HG03558 (cell line): ENCODE data around the gene FRG2C.
"Not testable (repeated sequence)": the region's sequence is repeated elsewhere in the genome, so short reads cannot be mapped to it uniquely, and the experiment has no call there.

ENCODE experiments used
- ATAC-seq: cut with Tn5 transposase; IDR thresholded peaks from one replicate; pipeline ENCODE4 v1.9.1; 2021; ENCODE audit warnings: moderate number of reproducible peaks; ENCODE audit not compliant: unreplicated experiment; ENCODE audit errors: extremely low read depth

FRG2C gene

GRCh38 chr3:75668759-75669347, 4.7 kb downstream of the FRG2C start:
- not testable (repeated sequence) for ATAC-seq

- not testable (repeated sequence) for ATAC-seq
Observed at GRCh38 chr3:75669348-75670297, 5.5 kb downstream of the FRG2C start.

- not testable (repeated sequence) for ATAC-seq
Observed at GRCh38 chr3:75670298-75671286, 6.5 kb downstream of the FRG2C start.

GRCh38 chr3:75671287-75672139, 7.4 kb downstream of the FRG2C start:
- ATAC-seq: not testable (repeated sequence)

- not testable (repeated sequence) for ATAC-seq
Observed at GRCh38 chr3:75672140-75672775, 8.1 kb downstream of the FRG2C start.

- ATAC-seq: not testable (repeated sequence)
Observed at GRCh38 chr3:75683965-75684364, 19.8 kb downstream of the FRG2C start.

- ATAC-seq: no peak
Observed at GRCh38 chr3:75687323-75687722, 23.2 kb downstream of the FRG2C start.

- no peak for ATAC-seq
Observed at GRCh38 chr3:75692061-75692460, 27.9 kb downstream of the FRG2C start.
